Lower leg skin (tissue), 3 donors: ENCODE measurements around the gene SENP6.

ENCODE experiments used
- POLR2A ChIP-seq, 2 donors: fragments of 450-650 bp; IDR thresholded peaks; one replicate each; pipeline ENCODE4 v1.6.1; 2016 to 2017; ENCODE audit warnings: antibody characterized with exemption in 2 of 2, mild to moderate bottlenecking in 1 of 2, moderate library complexity in 1 of 2
- TF ChIP-seq, protein P1 (sequence below), 3 donors: fragments of 450-650 bp; IDR thresholded peaks; one replicate each; pipeline ENCODE4 v1.5.1; 2016; ENCODE audit warnings: antibody characterized with exemption in 3 of 3, mild to moderate bottlenecking in 3 of 3, moderate library complexity in 2 of 3

DNA sequence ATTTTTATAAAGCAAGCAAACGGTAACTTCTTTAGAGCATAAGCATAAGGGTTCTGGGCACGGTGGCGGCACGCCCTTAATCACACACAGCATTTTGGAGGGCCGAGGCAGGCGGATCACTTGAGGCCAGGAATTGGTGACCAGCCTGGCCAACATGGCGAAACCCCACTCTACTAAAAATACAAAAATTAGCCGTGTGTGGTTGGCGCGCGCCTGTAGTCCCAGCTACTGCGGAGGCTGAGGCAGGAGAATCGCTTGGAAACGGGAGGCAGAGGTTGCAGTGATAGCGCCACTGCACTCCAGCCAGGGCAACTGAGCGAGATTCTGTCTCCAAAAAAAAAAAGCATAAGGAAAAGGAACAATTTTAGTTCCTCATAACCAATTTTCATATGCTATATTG, 2.6 kb downstream of the SENP6 start:
- TF ChIP-seq, protein P1, sequence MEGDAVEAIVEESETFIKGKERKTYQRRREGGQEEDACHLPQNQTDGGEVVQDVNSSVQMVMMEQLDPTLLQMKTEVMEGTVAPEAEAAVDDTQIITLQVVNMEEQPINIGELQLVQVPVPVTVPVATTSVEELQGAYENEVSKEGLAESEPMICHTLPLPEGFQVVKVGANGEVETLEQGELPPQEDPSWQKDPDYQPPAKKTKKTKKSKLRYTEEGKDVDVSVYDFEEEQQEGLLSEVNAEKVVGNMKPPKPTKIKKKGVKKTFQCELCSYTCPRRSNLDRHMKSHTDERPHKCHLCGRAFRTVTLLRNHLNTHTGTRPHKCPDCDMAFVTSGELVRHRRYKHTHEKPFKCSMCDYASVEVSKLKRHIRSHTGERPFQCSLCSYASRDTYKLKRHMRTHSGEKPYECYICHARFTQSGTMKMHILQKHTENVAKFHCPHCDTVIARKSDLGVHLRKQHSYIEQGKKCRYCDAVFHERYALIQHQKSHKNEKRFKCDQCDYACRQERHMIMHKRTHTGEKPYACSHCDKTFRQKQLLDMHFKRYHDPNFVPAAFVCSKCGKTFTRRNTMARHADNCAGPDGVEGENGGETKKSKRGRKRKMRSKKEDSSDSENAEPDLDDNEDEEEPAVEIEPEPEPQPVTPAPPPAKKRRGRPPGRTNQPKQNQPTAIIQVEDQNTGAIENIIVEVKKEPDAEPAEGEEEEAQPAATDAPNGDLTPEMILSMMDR (IDR thresholded peaks at IDR 0.05): no peak
- TF ChIP-seq POLR2A (IDR thresholded peaks at IDR 0.05): no peak
